SK-N-SH (cell line): ENCODE data around the gene CEBPB. TPM values are rescaled to one million over a fixed set of nuclear protein-coding genes. Genes with fewer than 3 reads are reported as not detected.

ENCODE experiments used
- CTCF ChIA-PET: fragments of 300-600, 350-600 bp; formaldehyde crosslinking; extraction: SDS; loops from one replicate; lab custom pipeline; 2021; lab: Yijun Ruan, JAX
- POLR2A ChIA-PET: fragments of 350-600 bp; sonication (Branson Sonifier 250); formaldehyde crosslinking; extraction: SDS; loops from one replicate; lab custom pipeline; 2020; ENCODE audit warnings: antibody characterized with exemption, inconsistent platforms; lab: Yijun Ruan, JAX
- DNase-seq: peaks from one replicate; pipeline ENCODE4 v3.0.0; 2012
- H2AFZ ChIP-seq: fragments of 200-600 bp; sonication (generic); 2 replicates; pipeline ENCODE4 v1.8.1; 2016; ENCODE audit warnings: antibody characterized with exemption, mild to moderate bottlenecking, low read depth
- H3F3A ChIP-seq: fragments of 200-600 bp; sonication (generic); replicated peaks from 2 replicates; pipeline ENCODE3; 2016; ENCODE audit warnings: antibody characterized with exemption, mild to moderate bottlenecking; ENCODE audit not compliant: insufficient read depth
- H3K27ac ChIP-seq, 2 experiments: fragments of 200-500 bp in 1 of 2; fragments of 200-600 bp in 1 of 2; sonication (Bioruptor generic) in 1 of 2; sonication (generic), shearing (Covaris generic) in 1 of 2; 2 replicates each; pipeline versions ENCODE4 v1.5.1 to v1.6.1; 2014 to 2016; ENCODE audit warnings: low read depth in 2 of 2, inconsistent platforms in 1 of 2, low read length in 1 of 2, mild to moderate bottlenecking in 1 of 2, mixed read lengths in 1 of 2
- H3K27me3 ChIP-seq: fragments of 200-600 bp; sonication (generic), shearing (Covaris generic); 2 replicates; pipeline ENCODE4 v1.6.1; 2016; ENCODE audit warnings: mixed run types; ENCODE audit not compliant: insufficient read depth
- H3K36me3 ChIP-seq, 2 experiments: fragments of 200-500 bp in 1 of 2; fragments of 200-600 bp in 1 of 2; sonication (Bioruptor generic) in 1 of 2; sonication (generic) in 1 of 2; replicated peaks in 1 of 2; 2 replicates each; pipeline versions ENCODE3 to v1.5.1; 2014 to 2016; ENCODE audit warnings: low read length in 1 of 2, mild to moderate bottlenecking in 1 of 2; ENCODE audit not compliant: insufficient read depth in 2 of 2, control insufficient read depth in 1 of 2
- H3K4me1 ChIP-seq, 2 experiments: fragments of 200-500 bp in 1 of 2; fragments of 200-600 bp in 1 of 2; sonication (Bioruptor generic) in 1 of 2; sonication (generic), shearing (Covaris generic) in 1 of 2; 2 replicates each; pipeline versions ENCODE4 v1.5.1 to v1.6.1; 2014 to 2016; ENCODE audit warnings: low read depth in 1 of 2, low read length in 1 of 2, mixed run types in 1 of 2; ENCODE audit not compliant: insufficient read depth in 2 of 2, control insufficient read depth in 1 of 2
- H3K4me2 ChIP-seq: fragments of 200-600 bp; sonication (generic), shearing (Covaris generic); 2 replicates; pipeline ENCODE4 v1.6.1; 2017; ENCODE audit warnings: mixed run types
- H3K4me3 ChIP-seq, 2 experiments: fragments of 200-500 bp in 1 of 2; fragments of 200-600 bp in 1 of 2; sonication (Bioruptor generic) in 1 of 2; sonication (generic), shearing (Covaris generic) in 1 of 2; 2 replicates each; pipeline versions ENCODE4 v1.5.1 to v1.8.1; 2014 to 2016; ENCODE audit warnings: low read depth in 2 of 2, inconsistent platforms in 1 of 2, low read length in 1 of 2, mild to moderate bottlenecking in 1 of 2, mixed read lengths in 1 of 2, moderate library complexity in 1 of 2
- H3K79me2 ChIP-seq: fragments of 200-600 bp; sonication (generic); 2 replicates; pipeline ENCODE4 v1.8.1; 2017; ENCODE audit warnings: mild to moderate bottlenecking; ENCODE audit not compliant: insufficient read depth
- H3K9ac ChIP-seq: fragments of 200-600 bp; sonication (generic); 2 replicates; pipeline ENCODE4 v1.6.1; 2017; ENCODE audit warnings: mixed run types
- H3K9me2 ChIP-seq: fragments of 200-600 bp; sonication (generic); 2 replicates; pipeline ENCODE4 v1.6.1; 2017; ENCODE audit warnings: mixed run types
- H3K9me3 ChIP-seq: fragments of 200-600 bp; sonication (generic); 2 replicates; pipeline ENCODE4 v1.6.1; 2017; ENCODE audit warnings: mixed run types, mild to moderate bottlenecking, moderate library complexity
- H4K20me1 ChIP-seq: fragments of 200-600 bp; sonication (generic); 2 replicates; pipeline ENCODE4 v1.6.1; 2017; ENCODE audit warnings: mild to moderate bottlenecking, mixed run types; ENCODE audit not compliant: insufficient read depth
- CHD2 ChIP-seq: fragments of 150-350 bp; IDR thresholded peaks from 2 replicates; pipeline ENCODE4 v1.6.1; 2018; ENCODE audit warnings: low read length; ENCODE audit not compliant: partially characterized antibody
- EP300 ChIP-seq, 2 experiments: IDR thresholded peaks; 2 replicates each; pipeline versions ENCODE4 v1.4.0 to v1.6.1; 2012; ENCODE audit warnings: borderline replicate concordance in 1 of 2, low read depth in 1 of 2, low read length in 1 of 2
- EZH2phosphoT487 ChIP-seq: fragments of 200-600 bp; sonication (generic); IDR thresholded peaks from 2 replicates; pipeline ENCODE4 v1.6.1; 2017; ENCODE audit warnings: low read depth, mixed run types, mild to moderate bottlenecking, antibody characterized with exemption, moderate library complexity, borderline replicate concordance
- FOXM1 ChIP-seq: IDR thresholded peaks from 2 replicates; pipeline ENCODE4 v1.4.0; 2012; ENCODE audit warnings: low read depth, mild to moderate bottlenecking
- GABPA ChIP-seq: IDR thresholded peaks from 2 replicates; pipeline ENCODE4 v1.4.0; 2012; ENCODE audit warnings: low read depth, mild to moderate bottlenecking
- IRF3 ChIP-seq: fragments of 150-350 bp; IDR thresholded peaks from 2 replicates; pipeline ENCODE4 v1.6.1; 2016; ENCODE audit warnings: mild to moderate bottlenecking, low read depth, low read length
- JUND ChIP-seq: IDR thresholded peaks from 2 replicates; pipeline ENCODE4 v1.4.0; 2012
- MAX ChIP-seq: IDR thresholded peaks from 2 replicates; pipeline ENCODE4 v1.4.0; 2012; ENCODE audit warnings: low read depth
- NFIC ChIP-seq: IDR thresholded peaks from 2 replicates; pipeline ENCODE4 v1.4.0; 2012; ENCODE audit warnings: borderline replicate concordance
- RAD21 ChIP-seq: IDR thresholded peaks from 2 replicates; pipeline ENCODE4 v1.6.1; 2012; ENCODE audit warnings: mild to moderate bottlenecking, low read length
- RCOR1 ChIP-seq: fragments of 150-350 bp; IDR thresholded peaks from 2 replicates; pipeline ENCODE4 v1.6.1; 2017; ENCODE audit warnings: antibody characterized with exemption, low read length
- REST ChIP-seq: IDR thresholded peaks from 2 replicates; pipeline ENCODE4 v1.6.1; 2012; ENCODE audit warnings: mild to moderate bottlenecking, low read depth, low read length, moderate library complexity
- RFX5 ChIP-seq: IDR thresholded peaks from 2 replicates; pipeline ENCODE4 v1.6.1; 2012; ENCODE audit warnings: mild to moderate bottlenecking, improper control_type of control experiment, low read length
- SMC3 ChIP-seq: IDR thresholded peaks from 2 replicates; pipeline ENCODE4 v1.6.1; 2012; ENCODE audit warnings: low read depth, low read length, improper control_type of control experiment
- TEAD4 ChIP-seq: IDR thresholded peaks from 2 replicates; pipeline ENCODE4 v1.4.0; 2012; ENCODE audit warnings: mild to moderate bottlenecking, borderline replicate concordance; ENCODE audit not compliant: insufficient read depth
- USF1 ChIP-seq: IDR thresholded peaks from 2 replicates; pipeline ENCODE4 v1.4.0; 2012; ENCODE audit warnings: low read depth, borderline replicate concordance
- YY1 ChIP-seq: IDR thresholded peaks from 2 replicates; pipeline ENCODE4 v1.4.0; 2012; ENCODE audit warnings: low read depth, mild to moderate bottlenecking
- WGBS: methylation state at CpG from one replicate; pipeline ENCODE4 v1.1.6; 2017; ENCODE audit warnings: low lambda C conversion rate; 5-methylcytosine and 5-hydroxymethylcytosine counted together
- polyA plus RNA-seq, 3 experiments: library from polyadenylated mRNA; depleted of rRNA; stranded (reverse); fragments of >200 nt; gene quantifications; 2 replicates each; pipeline ENCODE4 v1.2.3, GENCODE V29; 2012

Gene CEBPB
- polyA plus RNA-seq, 1 of the 3 experiments (the other 2 are of a cell fraction) = 14.7 TPM

- no peak for TF ChIP-seq TEAD4
- TF ChIP-seq IRF3 = no peak
- TF ChIP-seq SMC3 = no peak
- TF ChIP-seq EZH2phosphoT487 = no peak
- no peak for TF ChIP-seq RCOR1
- no peak for TF ChIP-seq RFX5
- TF ChIP-seq EP300 (IDR thresholded peaks at IDR 0.05; ENCODE audit: borderline replicate concordance in 1 of 2, low read depth in 1 of 2, low read length in 1 of 2) = no peak
- TF ChIP-seq, all 33 proteins: peak for 0
Measured at GRCh38 chr20:50230871-50231560, 40.4 kb downstream of the CEBPB start (continued).

- no peaks in the 10 kb centered on the region for H4K20me1 ChIP-seq
- no peaks in the 10 kb centered on the region for H3K36me3 ChIP-seq
- H3K4me1 ChIP-seq = no peaks in the 10 kb centered on the region
- POLR2A ChIA-PET = no interaction called here
- no peaks in the 10 kb centered on the region for H3K9me3 ChIP-seq
- no peak overlapping the region for H3K9ac ChIP-seq
- no peak overlapping the region for H3K4me2 ChIP-seq
- no peak overlapping the region for H2AFZ ChIP-seq
- no peak for DNase-seq
- WGBS = 87% methylated on average over 5 of the region's 6 CpGs
- CTCF ChIA-PET = no interaction called here
- no peak overlapping the region for H3K4me3 ChIP-seq
- H3K27ac ChIP-seq = no peak overlapping the region
- H3K79me2 ChIP-seq = no peaks in the 10 kb centered on the region
- TF ChIP-seq RAD21 = no peak
- no peak for TF ChIP-seq SMC3
- TF ChIP-seq CHD2 = no peak
- TF ChIP-seq REST = no peak
- no peak for TF ChIP-seq MAX
- no peak for TF ChIP-seq NFIC
- no peak for TF ChIP-seq RFX5
- TF ChIP-seq FOXM1 = no peak
- TF ChIP-seq USF1 = no peak
- TF ChIP-seq JUND = no peak
- no peak for TF ChIP-seq EP300 (IDR thresholded peaks at IDR 0.05; ENCODE audit: borderline replicate concordance in 1 of 2, low read depth in 1 of 2, low read length in 1 of 2)
- TF ChIP-seq GABPA = no peak
- no peak for TF ChIP-seq YY1
- H3K9me2 ChIP-seq = no peaks in the 10 kb centered on the region
- no peaks in the 10 kb centered on the region for H3F3A ChIP-seq
- no peaks in the 10 kb centered on the region for H3K27me3 ChIP-seq
Measured at GRCh38 chr20:50231854-50232253, 41.2 kb downstream of the CEBPB start.
